Erythroblast (primary cell): ENCODE data around the gene ADAM22.

Experiments
- GATA1 ChIP-seq: IDR thresholded peaks from 2 replicates; pipeline ENCODE4 v1.6.1; 2011; ENCODE audit warnings: low read depth, mild to moderate bottlenecking, control low read depth, low read length, moderate library complexity
- POLR2A ChIP-seq: IDR thresholded peaks from 2 replicates; pipeline ENCODE4 v1.6.1; 2011; ENCODE audit warnings: mild to moderate bottlenecking, low read length

GRCh38 chr7:88155756-88156155 lies 221.7 kb downstream of the ADAM22 start:
- TF ChIP-seq POLR2A (no peak), GATA1 (no peak)
